Measurements from ENCODE around the gene DLG1. TPM values are rescaled to one million over a fixed set of nuclear protein-coding genes. Genes with fewer than 3 reads are reported as not detected.

DLG1 gene
- total and polyA plus RNA-seq, 9 of the 15 experiments (the other 6 are each of a cell fraction or from before 2014, with no cell fraction given): 9.4 to 63.5 (median 43.6) TPM

DNA sequence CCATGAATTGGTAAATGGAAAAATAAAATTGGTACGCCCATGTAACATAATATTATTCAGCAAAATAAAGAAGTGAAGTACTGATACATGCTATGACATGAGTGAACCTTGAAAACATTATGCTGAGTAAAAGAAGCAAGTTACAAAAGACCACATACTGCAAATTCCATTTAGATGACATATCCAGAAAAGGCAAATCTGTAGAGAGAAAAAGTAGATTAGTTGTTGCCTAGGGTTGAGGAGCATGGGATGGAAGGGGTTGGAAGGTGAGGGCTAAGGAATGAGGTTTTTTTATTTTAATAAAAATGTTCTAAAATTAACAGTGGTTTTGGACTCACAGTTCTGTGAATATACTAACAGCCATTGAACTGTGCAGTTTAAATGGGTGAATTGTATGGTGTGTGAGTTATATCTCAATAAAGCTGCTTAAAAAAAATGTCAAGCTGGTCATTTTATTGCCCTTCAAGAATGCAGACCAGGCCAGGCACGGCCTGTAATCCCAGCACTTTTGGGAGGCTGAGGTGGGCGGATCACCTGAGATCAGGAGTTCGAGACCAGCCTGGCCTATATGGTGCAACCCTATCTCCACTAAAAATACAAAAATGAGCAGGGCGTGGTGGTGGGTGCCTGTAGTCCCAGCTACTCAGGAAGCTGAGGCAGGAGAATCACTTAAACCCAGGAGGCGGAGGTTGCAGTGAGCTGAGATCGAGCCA lies 8.1 kb upstream of the DLG1 start:
- Histone ChIP-seq H2AFZ (ENCODE audit: low read depth, low read length) (peak overlapping the region; percentile 63), H3K4me1 (replicated peaks in 1 of 2; ENCODE audit: control insufficient read depth in 2 of 2, insufficient read depth in 2 of 2, low read length in 2 of 2) (peaks cover 6 to 34% of the 10 kb centered on the region in 2 experiments; a peak in 3 of 5 replicates), H3K9me1 (ENCODE audit: control insufficient read depth, insufficient read depth, low read length) (no peaks in the 10 kb centered on the region), H3K9me3 (replicated peaks; ENCODE audit: control insufficient read depth, insufficient read depth, low read depth, low read length) (no peaks in the 10 kb centered on the region), H3K27me3 (ENCODE audit: control insufficient read depth in 2 of 2, insufficient read depth in 2 of 2, low read length in 2 of 2) (no peaks in the 10 kb centered on the region), H3K4me2 (ENCODE audit: insufficient read depth, low read length) (no peak overlapping the region), H3K36me3 (ENCODE audit: control insufficient read depth, insufficient read depth, low read length) (no peaks in the 10 kb centered on the region), H3K4me3 (no peak overlapping the region), H4K20me1 (replicated peaks; ENCODE audit: control insufficient read depth, insufficient read depth, low read length) (no peaks in the 10 kb centered on the region), H3K79me2 (ENCODE audit: control insufficient read depth, insufficient read depth, low read length) (no peaks in the 10 kb centered on the region), H3K9ac (ENCODE audit: insufficient read depth in 1 of 2, low read depth in 2 of 2, low read length in 2 of 2) (no peak overlapping the region), H3K27ac (ENCODE audit: extremely low read depth, low read depth, low read length) (no peak overlapping the region)
- FAIRE-seq (no peak), ATAC-seq (no peak), DNase-seq (ENCODE audit: extremely low read depth in 1 of 4, low spot score in 3 of 4) (no peak)
- ChIA-PET POLR2A (interaction anchor here (0.6 to 1.7 kb wide), 2 partner anchors 9 to 266 kb away, joined by 3 to 6 read pairs; no protein-coding TSS in a partner anchor), CTCF (ENCODE audit: low intra/inter-chr PET ratio) (no interaction called here)
- BruUV-seq (replicated peaks): no TSS peak
- WGBS (ENCODE audit: insufficient coverage, low coverage, missing lambda C conversion rate): 70% methylated on average over 7 of the region's 7 CpGs
- TF ChIP-seq, protein P1, sequence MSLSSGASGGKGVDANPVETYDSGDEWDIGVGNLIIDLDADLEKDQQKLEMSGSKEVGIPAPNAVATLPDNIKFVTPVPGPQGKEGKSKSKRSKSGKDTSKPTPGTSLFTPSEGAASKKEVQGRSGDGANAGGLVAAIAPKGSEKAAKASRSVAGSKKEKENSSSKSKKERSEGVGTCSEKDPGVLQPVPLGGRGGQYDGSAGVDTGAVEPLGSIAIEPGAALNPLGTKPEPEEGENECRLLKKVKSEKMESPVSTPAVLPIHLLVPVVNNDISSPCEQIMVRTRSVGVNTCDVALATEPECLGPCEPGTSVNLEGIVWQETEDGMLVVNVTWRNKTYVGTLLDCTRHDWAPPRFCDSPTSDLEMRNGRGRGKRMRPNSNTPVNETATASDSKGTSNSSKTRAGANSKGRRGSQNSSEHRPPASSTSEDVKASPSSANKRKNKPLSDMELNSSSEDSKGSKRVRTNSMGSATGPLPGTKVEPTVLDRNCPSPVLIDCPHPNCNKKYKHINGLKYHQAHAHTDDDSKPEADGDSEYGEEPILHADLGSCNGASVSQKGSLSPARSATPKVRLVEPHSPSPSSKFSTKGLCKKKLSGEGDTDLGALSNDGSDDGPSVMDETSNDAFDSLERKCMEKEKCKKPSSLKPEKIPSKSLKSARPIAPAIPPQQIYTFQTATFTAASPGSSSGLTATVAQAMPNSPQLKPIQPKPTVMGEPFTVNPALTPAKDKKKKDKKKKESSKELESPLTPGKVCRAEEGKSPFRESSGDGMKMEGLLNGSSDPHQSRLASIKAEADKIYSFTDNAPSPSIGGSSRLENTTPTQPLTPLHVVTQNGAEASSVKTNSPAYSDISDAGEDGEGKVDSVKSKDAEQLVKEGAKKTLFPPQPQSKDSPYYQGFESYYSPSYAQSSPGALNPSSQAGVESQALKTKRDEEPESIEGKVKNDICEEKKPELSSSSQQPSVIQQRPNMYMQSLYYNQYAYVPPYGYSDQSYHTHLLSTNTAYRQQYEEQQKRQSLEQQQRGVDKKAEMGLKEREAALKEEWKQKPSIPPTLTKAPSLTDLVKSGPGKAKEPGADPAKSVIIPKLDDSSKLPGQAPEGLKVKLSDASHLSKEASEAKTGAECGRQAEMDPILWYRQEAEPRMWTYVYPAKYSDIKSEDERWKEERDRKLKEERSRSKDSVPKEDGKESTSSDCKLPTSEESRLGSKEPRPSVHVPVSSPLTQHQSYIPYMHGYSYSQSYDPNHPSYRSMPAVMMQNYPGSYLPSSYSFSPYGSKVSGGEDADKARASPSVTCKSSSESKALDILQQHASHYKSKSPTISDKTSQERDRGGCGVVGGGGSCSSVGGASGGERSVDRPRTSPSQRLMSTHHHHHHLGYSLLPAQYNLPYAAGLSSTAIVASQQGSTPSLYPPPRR (CRISPR knock-in tag; IDR thresholded peaks at IDR 0.05; ENCODE audit: borderline replicate concordance): no peak
- TF ChIP-seq, protein P2, sequence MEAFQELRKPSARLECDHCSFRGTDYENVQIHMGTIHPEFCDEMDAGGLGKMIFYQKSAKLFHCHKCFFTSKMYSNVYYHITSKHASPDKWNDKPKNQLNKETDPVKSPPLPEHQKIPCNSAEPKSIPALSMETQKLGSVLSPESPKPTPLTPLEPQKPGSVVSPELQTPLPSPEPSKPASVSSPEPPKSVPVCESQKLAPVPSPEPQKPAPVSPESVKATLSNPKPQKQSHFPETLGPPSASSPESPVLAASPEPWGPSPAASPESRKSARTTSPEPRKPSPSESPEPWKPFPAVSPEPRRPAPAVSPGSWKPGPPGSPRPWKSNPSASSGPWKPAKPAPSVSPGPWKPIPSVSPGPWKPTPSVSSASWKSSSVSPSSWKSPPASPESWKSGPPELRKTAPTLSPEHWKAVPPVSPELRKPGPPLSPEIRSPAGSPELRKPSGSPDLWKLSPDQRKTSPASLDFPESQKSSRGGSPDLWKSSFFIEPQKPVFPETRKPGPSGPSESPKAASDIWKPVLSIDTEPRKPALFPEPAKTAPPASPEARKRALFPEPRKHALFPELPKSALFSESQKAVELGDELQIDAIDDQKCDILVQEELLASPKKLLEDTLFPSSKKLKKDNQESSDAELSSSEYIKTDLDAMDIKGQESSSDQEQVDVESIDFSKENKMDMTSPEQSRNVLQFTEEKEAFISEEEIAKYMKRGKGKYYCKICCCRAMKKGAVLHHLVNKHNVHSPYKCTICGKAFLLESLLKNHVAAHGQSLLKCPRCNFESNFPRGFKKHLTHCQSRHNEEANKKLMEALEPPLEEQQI (IDR thresholded peaks at IDR 0.05): no peak
- in situ Hi-C loops (cut with MboI) (no loop called here), intact Hi-C loops (cut with micrococcal nuclease) (no loop called here)
